Epidermal melanocyte (primary cell): ENCODE results near the gene PLCD1.
"Not testable (repeated sequence)": the region's sequence is repeated elsewhere in the genome, so short reads cannot be mapped to it uniquely, and the experiment has no call there.

ENCODE experiments used
- DNase-seq: peaks from one replicate; pipeline ENCODE4 v3.0.0; 2011; ENCODE audit warnings: low spot score; ENCODE audit not compliant: insufficient read length

The PLCD1 gene

GRCh38 chr3:38038447-38038911 is 9.0 kb upstream of the PLCD1 start:
- no peak for DNase-seq

- DNase-seq: no peak
Observed at GRCh38 chr3:38036906-38037305, 7.5 kb upstream of the PLCD1 start.

- DNase-seq: no peak
Observed at GRCh38 chr3:38036286-38036685, 6.8 kb upstream of the PLCD1 start.

GRCh38 chr3:38034335-38034734 is 4.9 kb upstream of the PLCD1 start:
- not testable (repeated sequence) for DNase-seq

GRCh38 chr3:38033586-38033985 is 4.1 kb upstream of the PLCD1 start:
- DNase-seq: not testable (repeated sequence)

- DNase-seq: no peak
Observed at GRCh38 chr3:38032328-38032865, 3.0 kb upstream of the PLCD1 start.

GRCh38 chr3:38031022-38031994 is 1.9 kb upstream of the PLCD1 start:
- DNase-seq: no peak

GRCh38 chr3:38030126-38031021 is 932 bp upstream of the PLCD1 start:
- no peak for DNase-seq

- DNase-seq: no peak
Observed at GRCh38 chr3:38028621-38029361, 651 bp downstream of the PLCD1 start.

- no peak for DNase-seq
Observed at GRCh38 chr3:38027466-38028465, 1.7 kb downstream of the PLCD1 start.

GRCh38 chr3:38026856-38027255 is 2.6 kb downstream of the PLCD1 start:
- DNase-seq: no peak

GRCh38 chr3:38022896-38023709 is 6.3 kb downstream of the PLCD1 start:
- no peak for DNase-seq

- no peak for DNase-seq
Observed at GRCh38 chr3:38022301-38022700, 7.1 kb downstream of the PLCD1 start.

- DNase-seq: no peak
Observed at GRCh38 chr3:38021196-38021595, 8.2 kb downstream of the PLCD1 start.

- DNase-seq: no peak
Observed at GRCh38 chr3:38020342-38020726, 9.1 kb downstream of the PLCD1 start.

- DNase-seq: no peak
Observed at GRCh38 chr3:38019658-38020341, 9.6 kb downstream of the PLCD1 start.

GRCh38 chr3:38018296-38019266 is 10.9 kb downstream of the PLCD1 start:
- DNase-seq: no peak
